GM23248 (cell line): ENCODE measurements around the gene ANKRD17.

Experiments used
- EZH2 ChIP-seq: fragments of 200-600 bp; sonication (generic); IDR thresholded peaks from 2 replicates; pipeline ENCODE4 v1.6.1; 2018; ENCODE audit warnings: antibody characterized with exemption, mild to moderate bottlenecking; ENCODE audit not compliant: insufficient read depth, poor library complexity, severe bottlenecking
- EZH2phosphoT487 ChIP-seq: fragments of 200-600 bp; sonication (generic); IDR thresholded peaks from 2 replicates; pipeline ENCODE4 v1.6.1; 2018; ENCODE audit warnings: antibody characterized with exemption, moderate library complexity, mild to moderate bottlenecking, low read depth; ENCODE audit not compliant: insufficient read depth

DNA sequence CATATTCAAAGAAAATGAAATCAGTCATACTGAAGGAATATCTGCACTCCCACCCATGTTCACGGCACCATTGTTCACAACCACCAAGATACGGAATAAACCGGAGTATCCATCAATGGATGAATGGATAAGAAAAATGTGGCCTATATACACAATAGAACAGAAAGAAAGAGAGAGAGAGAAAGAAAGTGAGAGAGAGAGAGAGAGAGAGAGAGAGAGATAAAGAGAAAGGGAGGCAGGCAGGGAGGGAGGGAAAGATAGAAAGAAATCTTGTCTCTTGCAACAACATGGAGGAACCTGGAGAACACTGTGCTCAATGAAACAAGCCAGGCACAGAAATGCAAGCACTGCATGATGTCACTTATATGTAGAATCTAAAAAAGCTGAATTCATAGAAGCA lies 52.4 kb downstream of the ANKRD17 start:
- no peak for TF ChIP-seq EZH2
- no peak for TF ChIP-seq EZH2phosphoT487
